Stimulated activated CD4-positive, alpha-beta T cell treated with anti-CD3 and anti-CD28 coated beads, Interleukin-1b, Interleukin-23, amount 100 ng/mL, for 4 hours (primary cell): Measurements from ENCODE around the gene PSMD2.

Experiments used
- DNase-seq, 2 donors: peaks; one replicate each; pipeline ENCODE4 v3.0.0-alpha.2; 2020; ENCODE audit warnings: low read depth in 2 of 2

The PSMD2 gene

DNA sequence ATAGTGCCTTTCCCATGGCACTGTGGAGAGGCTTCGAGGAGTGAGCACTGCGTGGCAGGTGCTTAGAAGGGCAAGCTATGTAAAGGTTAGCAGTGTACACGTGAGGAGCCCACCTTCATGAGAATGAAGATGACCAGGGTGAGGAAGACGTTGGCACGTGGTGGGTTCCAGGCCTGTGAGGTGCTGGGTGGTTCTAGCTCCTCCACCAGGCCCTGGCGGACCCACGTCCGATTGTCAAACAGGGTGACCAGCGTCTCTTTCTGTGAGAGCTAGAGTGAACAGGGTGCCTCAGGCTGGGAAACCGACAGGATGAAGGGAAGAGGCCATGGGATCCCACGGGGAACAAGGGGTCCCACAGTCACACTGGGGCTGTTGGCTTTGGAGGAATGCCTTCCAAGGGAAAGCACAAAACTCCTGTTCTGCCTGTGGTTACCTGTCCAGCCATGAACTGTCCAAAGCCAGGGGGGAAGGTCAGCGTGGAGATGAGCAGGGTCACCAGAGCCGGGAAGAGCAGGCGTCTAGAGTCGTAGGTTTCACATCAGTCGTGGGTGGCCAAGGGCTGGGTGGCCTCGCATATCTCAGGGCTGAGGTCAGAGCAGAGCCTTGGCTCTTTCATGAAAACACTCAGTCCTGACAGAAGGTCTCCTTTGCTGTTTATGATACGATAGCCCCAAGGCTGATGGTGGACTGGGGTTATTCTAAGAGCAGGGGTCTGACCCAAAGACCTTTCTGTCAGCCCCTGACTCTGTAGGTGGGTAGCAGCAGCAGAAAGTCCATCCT, 56.4 kb downstream of the PSMD2 start:
- no peak for DNase-seq

GRCh38 chr3:184357248-184358123, 58.4 kb downstream of the PSMD2 start:
- DNase-seq, result no peak

DNA sequence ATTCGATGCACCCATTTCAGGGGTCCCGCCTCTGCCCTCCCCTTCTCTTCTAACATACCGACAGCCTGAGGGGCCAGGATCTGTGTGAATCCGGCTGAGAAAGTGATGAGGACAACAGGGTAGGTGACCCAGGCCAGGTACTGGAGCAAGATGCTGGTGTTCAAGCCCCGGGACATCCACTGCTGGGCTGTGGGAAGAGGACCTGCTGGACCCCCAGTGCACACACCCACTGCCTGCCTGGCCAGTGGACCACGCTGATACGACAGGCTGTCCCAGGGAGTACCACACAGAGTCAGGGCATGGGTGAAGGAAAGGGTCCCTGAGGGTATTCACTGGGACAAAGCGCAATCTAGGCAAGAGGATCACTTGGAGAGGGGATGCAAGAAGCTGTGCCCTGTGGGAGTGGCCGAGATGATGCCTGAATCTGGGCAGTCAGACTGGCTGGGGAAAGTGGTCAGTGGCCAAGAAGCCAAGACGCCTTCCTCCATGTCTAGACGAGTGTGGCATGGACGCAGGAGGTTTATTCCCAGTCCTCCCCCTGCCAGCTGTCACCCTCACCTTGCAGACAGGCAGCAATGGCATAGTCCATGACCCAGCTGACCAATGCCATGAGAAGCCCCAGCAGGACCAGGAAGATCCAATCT, 59.2 kb downstream of the PSMD2 start:
- DNase-seq, result no peak
